Measurements from ENCODE around the gene PLXNB2.

- TF ChIP-seq EZH2 (IDR thresholded peaks at IDR 0.05; ENCODE audit: insufficient read depth, poor library complexity, severe bottlenecking), result no peak
- TF ChIP-seq EZH2phosphoT487 (IDR thresholded peaks at IDR 0.05; ENCODE audit: insufficient read depth, low read depth), result no peak
Observed at GRCh38 chr22:50282361-50283155, 24.9 kb downstream of the PLXNB2 start.
